K562 (cell line): ENCODE data around the gene HES3. TPM values are rescaled to one million over a fixed set of nuclear protein-coding genes. Genes with fewer than 3 reads are reported as not detected.
A peak's percentile ranks its signal among the peaks of the same experiment; 100 is the strongest.

ENCODE experiments used
- AFF1 ChIP-seq, 2 experiments: fragments of 450-650 bp; IDR thresholded peaks; 2 replicates each; pipeline ENCODE4 v1.6.1; 2018; ENCODE audit warnings: mild to moderate bottlenecking in 2 of 2, low read depth in 1 of 2; ENCODE audit not compliant: partially characterized antibody in 2 of 2
- EGR1 ChIP-seq: fragments of 450-650 bp; conservative IDR thresholded peaks from 2 replicates; pipeline ENCODE4 v1.6.1; 2017; ENCODE audit warnings: mild to moderate bottlenecking
- MEF2D ChIP-seq: conservative IDR thresholded peaks from 2 replicates; pipeline ENCODE4 v1.6.1; 2016; ENCODE audit warnings: low read depth, missing genetic modification characterization, missing compliant biosample characterization
- NCOA4 ChIP-seq: fragments of 450-650 bp; IDR thresholded peaks from 2 replicates; pipeline ENCODE4 v1.6.1; 2018; ENCODE audit warnings: mild to moderate bottlenecking; ENCODE audit not compliant: partially characterized antibody
- NR2C2 ChIP-seq, 2 experiments: fragments of 200-800 bp in 1 of 2; sonication (Bioruptor generic) in 1 of 2; sonication (generic) in 1 of 2; formaldehyde crosslinking in 1 of 2; IDR thresholded peaks; 2 replicates each; pipeline versions ENCODE4 v1.6.1 to v1.8.0; 2016 to 2022; ENCODE audit warnings: mild to moderate bottlenecking in 1 of 2, missing compliant biosample characterization in 1 of 2, missing genetic modification characterization in 1 of 2, missing genetic modification reagents in 1 of 2
- PCBP1 ChIP-seq: fragments of 200-400 bp; formaldehyde crosslinking; IDR thresholded peaks from 2 replicates; pipeline ENCODE4 v1.6.1; 2018; ENCODE audit warnings: mild to moderate bottlenecking, low read depth, low read length; ENCODE audit not compliant: poor library complexity, severe bottlenecking
- PML ChIP-seq: IDR thresholded peaks from 2 replicates; pipeline ENCODE4 v1.6.1; 2012; ENCODE audit warnings: low read length, inconsistent platforms
- SLC30A9 ChIP-seq: fragments of 250-450 bp; sonication (Bioruptor Pico); IDR thresholded peaks from 2 replicates; pipeline ENCODE4 v1.8.0; 2022; ENCODE audit warnings: mild to moderate bottlenecking, moderate library complexity
- SP2 ChIP-seq: IDR thresholded peaks from 2 replicates; pipeline ENCODE4 v1.6.1; 2011; ENCODE audit warnings: mild to moderate bottlenecking, low read depth, low read length, moderate library complexity; ENCODE audit not compliant: poor library complexity, severe bottlenecking; ENCODE audit errors: extremely low read depth
- XRCC5 ChIP-seq: fragments of 200-400 bp; formaldehyde crosslinking; IDR thresholded peaks from 2 replicates; pipeline ENCODE4 v1.6.1; 2017; ENCODE audit warnings: low read depth, mild to moderate bottlenecking, low read length
- YY1 ChIP-seq, 3 experiments: IDR thresholded peaks; 2 replicates each; pipeline ENCODE4 v1.6.1; 2011; ENCODE audit warnings: low read length in 2 of 3, mild to moderate bottlenecking in 2 of 3, moderate library complexity in 2 of 3, borderline replicate concordance in 1 of 3, control low read depth in 1 of 3, low read depth in 1 of 3; ENCODE audit not compliant: insufficient read depth in 3 of 3, insufficient replicate concordance in 2 of 3, control insufficient read depth in 1 of 3, insufficient read length in 1 of 3; ENCODE audit errors: extremely low read depth in 1 of 3
- ZFP91 ChIP-seq: sonication (generic); formaldehyde crosslinking; IDR thresholded peaks from 2 replicates; pipeline ENCODE4 v1.8.0; 2022; ENCODE audit warnings: mild to moderate bottlenecking, missing genetic modification reagents
- ZNF280B ChIP-seq: fragments of 250-450 bp; sonication (Bioruptor Pico); IDR thresholded peaks from 2 replicates; pipeline ENCODE4 v1.5.1; 2021; ENCODE audit warnings: mild to moderate bottlenecking
- polyA plus RNA-seq, 8 experiments: library from polyadenylated mRNA; depleted of rRNA in 4 of 8; stranded (reverse) in 5 of 8; unstranded in 3 of 8; fragments of >200 nt; fragmentation: Nextera tagmentation in 2 of 8; fragmentation: Illumina TruSeq in 1 of 8; extraction: Ambion mirVana in 2 of 8; extraction: Trizol in 1 of 8; gene quantifications; 2 replicates each; pipeline versions ENCODE4 v1.2.1 to v1.2.3, GENCODE V29; 2011 to 2014; ENCODE audit warnings: inconsistent platforms in 1 of 8, missing spikeins in 1 of 8
- total RNA-seq, 7 experiments: library from RNA; depleted of rRNA in 6 of 7; stranded (reverse); fragments of >200 nt in 6 of 7; fragmentation: Illumina TruSeq in 2 of 7; extraction: Trizol in 2 of 7; gene quantifications; 2 replicates each; pipeline versions ENCODE4 v1.2.1 to v1.2.3, GENCODE V29; 2011 to 2021; ENCODE audit warnings: low replicate concordance in 1 of 7

HES3 gene
- total and polyA plus RNA-seq, 9 of the 15 experiments (the other 6 are each of a cell fraction or from before 2014, with no cell fraction given), result not detected

- TF ChIP-seq AFF1 (IDR thresholded peaks at IDR 0.05; ENCODE audit: low read depth in 1 of 2, partially characterized antibody in 2 of 2) (peak in 1 of 2 experiments; percentile 2), ZFP91 (CRISPR knock-in tag) (no peak), MEF2D (no peak), NR2C2 (CRISPR knock-in tag; IDR thresholded peaks at IDR 0.05) (no peak; the same call in 1 of the 2 replicates), NR2C2 (tag; IDR thresholded peaks at IDR 0.05) (peak; percentile 72), PML (no peak), NCOA4 (no peak), SLC30A9 (CRISPR knock-in tag) (no peak), EGR1 (peak; percentile 49), SP2 (no peak), PCBP1 (no peak), ZNF280B (CRISPR knock-in tag) (no peak), XRCC5 (no peak), YY1 (IDR thresholded peaks at IDR 0.05; ENCODE audit: borderline replicate concordance in 1 of 3, control insufficient read depth in 1 of 3, extremely low read depth in 1 of 3, insufficient read depth in 3 of 3, insufficient read length in 1 of 3, insufficient replicate concordance in 2 of 3, low read depth in 1 of 3, low read length in 2 of 3) (no peak)
Measured at GRCh38 chr1:6235296-6235677, 8.7 kb upstream of the HES3 start (continued).
